Astrocyte of the cerebellum (primary cell): ENCODE results near the gene LRRTM4.
"Not testable (repeated sequence)": the region's sequence is repeated elsewhere in the genome, so short reads cannot be mapped to it uniquely, and the experiment has no call there.

Source experiments
- DNase-seq: peaks from one replicate; pipeline ENCODE4 v3.0.0-alpha.2; 2011; ENCODE audit warnings: low read depth
- H3K4me3 ChIP-seq: 2 replicates; pipeline ENCODE4 v1.5.1; 2011; ENCODE audit warnings: mild to moderate bottlenecking, low read depth, low read length, moderate library complexity
- CTCF ChIP-seq: IDR thresholded peaks from 2 replicates; pipeline ENCODE4 v1.5.1; 2012; ENCODE audit warnings: low read length, low read depth, moderate library complexity, mild to moderate bottlenecking; ENCODE audit errors: missing control alignments
- in situ Hi-C: cut with HindIII; loops from 2 replicates; pipeline ENCODE4 v1.10.0; 2017; ENCODE audit warnings: low sequenced_read_pairs

Gene LRRTM4

GRCh38 chr2:77101796-77102452 lies 420.3 kb downstream of the LRRTM4 start:
- no peak overlapping the region for H3K4me3 ChIP-seq
- in situ Hi-C loops = no loop called here

GRCh38 chr2:77099961-77100360 lies 422.2 kb downstream of the LRRTM4 start:
- no peak for TF ChIP-seq CTCF

More at GRCh38 chr2:77101796-77102452, 420.3 kb downstream of the LRRTM4 start:
- no peak for DNase-seq
- no peak for TF ChIP-seq CTCF

GRCh38 chr2:77095525-77095924 lies 426.7 kb downstream of the LRRTM4 start:
- H3K4me3 ChIP-seq, DNase-seq, in situ Hi-C loops: not testable (repeated sequence)

More at GRCh38 chr2:77099961-77100360, 422.2 kb downstream of the LRRTM4 start:
- DNase-seq = no peak
- no peak overlapping the region for H3K4me3 ChIP-seq
- in situ Hi-C loops = no loop called here

GRCh38 chr2:77095096-77095495 lies 427.1 kb downstream of the LRRTM4 start:
- no peak overlapping the region for H3K4me3 ChIP-seq
- in situ Hi-C loops = no loop called here
- no peak for TF ChIP-seq CTCF
- DNase-seq = no peak

- in situ Hi-C loops, H3K4me3 ChIP-seq, DNase-seq: not testable (repeated sequence)
Observed at GRCh38 chr2:77088424-77088823, 433.8 kb downstream of the LRRTM4 start.

GRCh38 chr2:77087987-77088414 lies 434.2 kb downstream of the LRRTM4 start:
- in situ Hi-C loops = no loop called here
- no peak for DNase-seq

GRCh38 chr2:77086478-77086877 lies 435.7 kb downstream of the LRRTM4 start:
- no peak overlapping the region for H3K4me3 ChIP-seq
- in situ Hi-C loops = no loop called here
- no peak for DNase-seq
- TF ChIP-seq CTCF = no peak

More at GRCh38 chr2:77087987-77088414, 434.2 kb downstream of the LRRTM4 start:
- H3K4me3 ChIP-seq = no peak overlapping the region
- TF ChIP-seq CTCF = no peak
